NCI-H2107 treated with DMSO at 0.1 percent for 48 hours (cell line): ENCODE data around the gene KTI12.
"Not testable (repeated sequence)": the region's sequence is repeated elsewhere in the genome, so short reads cannot be mapped to it uniquely, and the experiment has no call there.

Experiments used
- DNase-seq: peaks from one replicate; lab custom pipeline; 2025; ENCODE audit not compliant: unreplicated experiment; lab: John Stamatoyannopoulos, UW

KTI12 gene

DNA sequence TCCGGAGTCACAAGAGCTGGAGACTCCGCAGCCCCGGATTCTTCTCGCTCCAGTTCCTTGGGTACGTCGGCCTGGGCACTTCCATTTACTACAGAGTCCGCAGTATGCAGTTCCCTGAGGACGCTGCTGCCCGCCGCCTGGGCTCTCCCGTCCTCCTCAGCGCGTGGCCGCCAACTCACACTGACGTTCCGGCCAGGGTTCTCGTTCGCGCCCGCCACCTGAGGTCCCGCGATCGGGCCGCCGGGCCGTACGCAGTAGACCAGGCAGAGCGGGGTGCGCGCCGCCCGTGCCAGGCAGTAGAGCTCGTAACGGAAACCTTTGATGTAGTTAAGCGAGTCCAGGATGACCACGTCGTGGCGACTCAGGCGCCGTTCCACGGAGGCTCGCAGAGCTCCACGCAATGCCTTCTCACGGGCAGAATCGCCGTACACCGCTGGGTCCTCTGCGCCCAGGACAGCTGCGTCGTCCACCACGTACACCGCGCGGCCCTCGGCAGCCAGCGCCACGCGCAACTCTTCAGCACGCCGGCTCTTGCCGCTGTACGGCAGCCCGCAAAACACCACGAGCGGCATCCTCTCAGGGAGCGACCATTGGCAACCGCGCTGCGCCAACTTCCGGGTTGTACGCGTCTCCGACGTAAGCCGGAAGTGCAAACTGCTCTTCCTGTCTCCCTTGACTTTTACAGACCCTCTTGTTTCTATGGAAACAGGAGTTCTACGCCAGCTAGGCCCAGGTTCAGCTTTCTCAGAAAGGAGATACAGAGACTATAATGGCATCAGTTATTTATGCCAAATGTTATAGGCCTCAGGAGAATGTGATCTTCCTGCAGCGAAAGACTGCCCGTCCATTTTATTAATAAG is at the start of gene KTI12:
TSS of gene KTI12 (minus strand) at position 621 of the 860 bp plus-strand sequence. CDS start at position 572, 49 bp downstream.
- DNase-seq, result peak; percentile 79

GRCh38 chr1:52080014-52080415 is 46.4 kb upstream of the KTI12 start:
- DNase-seq, result no peak

DNA sequence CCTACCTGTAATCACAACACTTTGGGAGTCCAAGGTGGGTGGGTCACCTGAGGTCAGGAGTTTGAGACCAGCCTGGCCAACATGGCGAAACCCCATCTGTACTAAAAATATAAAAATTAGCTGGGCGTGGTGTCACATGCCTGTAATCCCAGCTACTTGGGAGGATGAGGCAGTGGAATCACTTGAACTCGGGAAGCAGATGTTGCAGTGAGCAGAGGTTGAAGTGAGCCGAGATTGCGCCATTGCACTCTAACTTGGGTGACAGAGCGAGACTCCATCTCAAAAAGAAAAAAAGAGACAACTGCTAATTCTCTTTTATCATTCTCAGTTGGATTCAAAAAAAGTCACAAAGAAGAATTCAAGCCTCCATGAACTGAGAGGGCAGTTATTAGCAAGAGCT is 43.7 kb upstream of the KTI12 start:
- not testable (repeated sequence) for DNase-seq

- no peak for DNase-seq
Measured at GRCh38 chr1:52072291-52072690, 38.7 kb upstream of the KTI12 start.

DNA sequence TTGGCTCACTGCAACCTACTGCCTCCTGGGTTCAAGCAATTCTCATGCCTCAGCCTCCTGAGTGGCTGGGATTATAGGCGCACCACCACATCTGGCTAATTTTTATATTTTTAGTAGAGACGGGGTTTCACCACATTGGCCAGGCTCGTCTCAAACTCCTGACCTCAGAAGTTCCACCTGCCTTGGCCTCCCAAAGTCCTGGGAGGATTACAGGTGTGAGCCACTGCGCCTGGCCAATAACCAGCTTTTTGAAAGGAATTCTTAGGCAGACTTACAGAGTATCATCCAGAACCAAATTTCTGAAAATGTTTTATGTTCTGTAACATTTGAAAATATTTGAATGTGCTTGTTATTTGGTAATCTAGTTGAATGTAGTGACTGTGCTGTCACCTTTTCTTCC is 37.1 kb upstream of the KTI12 start:
- no peak for DNase-seq

DNA sequence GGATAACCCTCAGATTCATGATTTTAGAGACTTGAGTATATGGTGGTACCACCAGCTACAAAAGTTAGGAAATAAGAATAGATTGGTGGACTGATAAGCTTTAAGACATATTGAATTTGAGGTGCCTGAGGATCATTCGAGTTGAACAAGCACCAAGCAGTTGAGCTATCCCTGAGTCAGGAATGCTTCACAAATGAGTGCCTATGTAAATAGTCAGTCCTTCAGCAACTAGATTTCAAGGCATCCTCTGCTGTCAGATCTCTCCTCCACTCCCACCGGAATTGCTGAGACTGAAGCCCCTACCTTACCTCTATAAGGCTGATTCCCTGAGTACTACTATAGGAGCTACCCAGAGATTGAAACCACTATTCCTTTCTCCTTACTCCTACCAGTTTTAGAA is 29.6 kb upstream of the KTI12 start:
- DNase-seq, result no peak

DNA sequence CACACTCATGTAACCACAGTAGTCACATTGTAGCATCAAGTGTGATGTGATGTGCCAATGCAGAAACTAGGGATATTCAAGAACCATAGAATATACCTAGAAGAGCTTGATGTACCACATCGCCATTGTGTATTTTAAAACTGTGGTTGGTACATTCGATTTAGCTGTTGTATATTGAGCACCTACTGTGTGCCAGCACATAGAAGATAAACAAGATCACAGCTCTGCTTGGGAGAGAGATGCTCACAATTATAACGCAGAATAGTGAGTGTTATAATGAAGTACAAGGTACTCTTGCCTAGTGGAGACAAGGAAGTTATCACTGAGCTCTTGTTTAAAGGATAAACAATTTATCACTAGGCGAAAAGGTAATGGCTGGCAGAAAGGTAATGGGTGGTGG is 27.2 kb upstream of the KTI12 start:
- DNase-seq, result no peak

- no peak for DNase-seq
Measured at GRCh38 chr1:52059888-52060287, 26.3 kb upstream of the KTI12 start.

- DNase-seq, result no peak
Measured at GRCh38 chr1:52059321-52059720, 25.7 kb upstream of the KTI12 start.

DNA sequence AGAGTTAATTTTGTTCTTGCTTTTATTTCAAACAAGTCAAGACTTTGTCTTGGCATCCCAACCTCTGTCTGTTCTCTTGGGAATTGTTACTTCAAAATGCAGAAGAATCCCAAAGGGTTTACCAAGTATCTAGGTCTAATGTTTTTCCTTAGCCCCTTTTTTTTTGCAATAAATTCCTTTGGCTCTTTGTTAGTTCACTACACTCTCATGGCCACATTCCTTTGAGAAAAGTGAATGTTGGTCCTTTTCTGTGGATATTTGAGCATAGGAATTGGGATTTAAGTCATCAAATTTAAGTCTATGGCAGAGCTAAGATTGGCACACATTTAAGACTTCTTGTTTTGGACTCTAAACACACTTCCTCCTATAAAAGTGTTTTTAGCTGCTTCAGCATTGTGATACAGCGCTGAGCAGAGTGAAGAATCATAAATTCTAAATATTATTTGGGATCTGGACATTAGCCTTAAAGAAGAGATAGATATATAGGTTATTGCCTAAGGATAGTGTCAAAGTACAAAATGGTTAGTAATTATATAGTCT is 24.3 kb upstream of the KTI12 start:
- DNase-seq, result no peak

DNA sequence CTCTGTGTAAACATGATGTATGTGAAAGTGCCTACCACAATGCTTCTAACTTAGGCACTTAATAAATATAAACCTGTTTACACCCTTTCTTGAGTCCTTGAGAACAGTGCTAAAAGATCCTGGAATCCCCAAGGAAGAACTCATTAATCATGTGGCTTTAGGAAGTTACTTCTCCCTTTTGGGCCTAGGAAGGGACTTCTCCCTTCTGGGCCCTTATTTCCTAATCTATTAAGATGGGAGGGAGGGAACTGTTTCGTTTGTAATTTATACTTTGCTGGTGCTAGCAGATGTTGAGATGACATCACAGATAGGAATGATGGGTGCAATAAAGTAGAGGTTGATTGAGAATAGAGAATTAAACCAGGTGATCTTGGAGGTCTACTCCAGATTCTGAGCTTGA is 23.6 kb upstream of the KTI12 start:
- DNase-seq, result no peak

DNA sequence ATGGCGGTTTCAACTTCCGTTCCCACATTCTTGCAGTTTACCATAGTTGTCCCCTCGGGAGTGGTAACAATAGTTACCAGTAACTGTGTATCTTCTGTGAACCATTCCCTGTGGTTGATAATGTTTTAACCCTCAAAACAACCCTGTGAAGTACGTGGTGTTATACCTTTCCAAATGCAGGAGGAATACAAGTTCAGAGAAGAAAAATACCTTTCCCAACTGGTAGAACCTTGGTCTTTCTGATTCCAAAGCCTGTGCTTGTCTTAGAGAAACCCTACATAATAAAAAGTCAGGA is 23.3 kb upstream of the KTI12 start:
- peak; percentile 35 for DNase-seq

DNA sequence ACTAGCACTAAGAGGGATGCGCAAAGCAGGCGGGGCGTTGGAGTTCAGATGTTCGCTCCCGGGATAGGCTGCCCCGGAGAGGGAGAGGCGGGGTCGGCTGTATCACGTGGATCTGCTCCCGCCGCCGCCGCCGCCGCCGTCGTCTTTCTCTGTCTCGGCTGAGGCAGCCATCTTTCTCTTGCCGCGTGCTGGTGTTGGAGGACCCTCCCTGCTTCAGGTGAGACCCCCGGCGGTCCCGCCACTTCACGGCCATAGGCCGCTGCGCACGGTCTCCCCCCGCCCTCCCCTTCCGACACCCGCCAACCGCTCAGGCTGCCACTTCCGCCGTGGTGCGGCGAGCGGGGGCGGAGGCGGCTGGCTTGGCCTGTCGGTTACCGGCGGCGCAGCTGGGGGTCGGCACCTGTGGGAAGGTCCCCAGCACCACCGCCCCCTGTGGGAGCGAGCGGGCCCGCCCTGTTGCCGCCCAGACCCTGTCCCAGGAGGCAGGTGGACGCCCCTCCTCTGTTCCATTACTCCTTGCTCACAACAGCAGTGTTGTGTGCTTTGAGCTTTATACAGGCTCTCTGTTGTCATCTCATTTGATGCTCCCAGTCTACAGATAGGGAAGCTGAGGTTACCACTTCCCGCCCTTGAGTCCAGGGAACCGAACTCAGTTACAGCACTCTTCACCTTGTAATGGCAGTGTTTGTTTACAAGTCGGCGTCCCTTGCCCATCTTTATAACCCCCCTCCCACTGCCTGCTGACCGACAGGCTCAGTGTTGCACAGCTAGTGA is 22.7 kb upstream of the KTI12 start, which contains the start of gene BTF3L4:
TSS of gene BTF3L4 (plus strand) at position 133 of the 774 bp plus-strand sequence. CDS start 3,553 bp downstream, outside the sequence.
- peak; percentile 99 for DNase-seq

DNA sequence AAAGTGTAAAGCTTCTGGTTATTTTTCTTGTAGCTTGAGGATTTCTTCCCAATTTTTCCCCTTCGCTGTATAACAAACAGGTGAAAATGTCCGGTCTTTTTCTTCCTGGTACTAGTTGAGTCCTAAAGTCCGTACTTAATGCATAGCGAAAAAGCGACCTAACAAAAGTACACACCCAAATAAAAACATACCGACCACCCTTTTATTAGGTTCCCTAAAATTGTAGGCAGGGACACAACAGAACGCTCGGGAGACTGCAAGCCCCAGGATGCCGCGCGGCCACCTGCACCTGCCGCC is 22.2 kb upstream of the KTI12 start:
- DNase-seq, result no peak

DNA sequence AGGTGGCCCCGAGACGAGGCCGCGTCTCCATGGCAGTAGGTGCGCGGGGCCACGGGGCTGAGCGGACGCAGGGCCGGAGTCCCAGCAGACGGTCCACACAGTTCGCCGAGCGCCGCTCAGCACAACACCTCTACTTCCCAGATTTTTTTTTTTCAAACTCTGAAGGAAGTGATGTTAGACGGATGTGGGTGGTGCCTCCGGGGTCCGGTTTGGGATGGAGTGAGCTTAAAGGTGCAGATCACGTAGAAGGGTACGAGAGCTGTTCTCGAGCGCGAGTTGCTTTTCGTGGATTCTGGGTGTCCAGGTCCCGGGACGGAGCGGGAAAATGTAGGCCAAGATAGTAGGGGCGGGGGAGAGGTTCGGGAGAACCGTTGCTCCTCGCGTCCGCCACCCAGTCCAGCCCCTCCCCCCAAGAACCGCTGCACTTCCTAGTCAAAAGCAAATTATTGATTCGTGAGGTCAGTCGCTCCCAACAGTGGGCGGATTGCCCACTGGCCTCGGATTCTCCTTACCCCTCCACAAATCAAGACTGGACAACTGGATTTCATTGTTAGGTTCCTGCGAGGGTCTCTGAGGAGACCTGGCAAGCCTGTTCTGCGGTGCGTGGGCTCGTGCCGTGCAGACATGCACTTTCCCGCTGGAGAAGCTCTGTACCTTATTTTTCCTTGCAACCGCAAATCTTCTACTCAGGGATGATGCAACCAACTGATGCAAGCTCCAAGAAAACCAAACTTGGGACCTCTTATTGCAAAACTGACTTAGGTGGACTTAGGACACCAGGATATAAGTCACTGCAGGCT is 21.7 kb upstream of the KTI12 start, which contains the start of gene TXNDC12:
TSS of gene TXNDC12 (minus strand) at position 126 of the 800 bp plus-strand sequence. CDS start at position 31, 95 bp downstream.
- DNase-seq, result peak; percentile 91

- DNase-seq, result no peak
Measured at GRCh38 chr1:52054496-52055065, 21.0 kb upstream of the KTI12 start.

DNA sequence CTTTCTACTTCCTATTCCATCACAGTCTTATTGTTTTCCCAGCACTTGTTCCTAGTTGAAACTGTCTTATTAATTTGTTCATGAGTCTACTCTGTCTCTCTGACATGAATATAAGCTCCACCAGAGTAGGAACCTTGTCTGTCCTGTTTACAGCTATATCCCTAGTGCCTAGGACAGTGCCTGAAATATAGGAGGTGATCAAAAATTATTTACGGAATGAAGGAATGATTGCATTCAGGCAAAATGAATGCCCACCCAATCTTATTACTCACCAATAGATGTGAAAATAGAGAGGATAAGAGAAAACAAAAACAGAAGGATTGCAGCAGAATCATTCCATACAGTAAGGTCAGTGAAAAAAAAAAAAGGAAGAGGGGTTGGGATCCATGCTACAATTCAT is 20.3 kb upstream of the KTI12 start:
- DNase-seq, result no peak

DNA sequence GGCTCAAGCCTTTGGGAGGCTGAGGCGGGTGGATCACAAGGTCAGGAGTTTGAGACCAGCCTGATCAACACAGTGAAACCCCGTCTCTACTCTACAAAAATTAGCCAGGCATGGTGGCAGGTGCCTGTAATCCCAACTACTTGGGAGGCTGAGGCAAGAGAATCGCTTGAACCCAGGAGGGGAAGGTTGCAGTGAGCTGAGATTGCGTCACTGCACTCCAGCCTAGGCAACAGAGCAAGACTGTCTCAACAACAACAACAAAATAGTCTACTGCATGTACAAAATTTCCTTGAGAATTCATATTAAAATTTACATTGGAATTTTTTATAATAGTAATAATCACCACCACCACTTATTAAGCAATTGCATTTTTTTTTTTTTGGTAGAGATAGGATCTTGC is 15.7 kb upstream of the KTI12 start:
- not testable (repeated sequence) for DNase-seq

DNA sequence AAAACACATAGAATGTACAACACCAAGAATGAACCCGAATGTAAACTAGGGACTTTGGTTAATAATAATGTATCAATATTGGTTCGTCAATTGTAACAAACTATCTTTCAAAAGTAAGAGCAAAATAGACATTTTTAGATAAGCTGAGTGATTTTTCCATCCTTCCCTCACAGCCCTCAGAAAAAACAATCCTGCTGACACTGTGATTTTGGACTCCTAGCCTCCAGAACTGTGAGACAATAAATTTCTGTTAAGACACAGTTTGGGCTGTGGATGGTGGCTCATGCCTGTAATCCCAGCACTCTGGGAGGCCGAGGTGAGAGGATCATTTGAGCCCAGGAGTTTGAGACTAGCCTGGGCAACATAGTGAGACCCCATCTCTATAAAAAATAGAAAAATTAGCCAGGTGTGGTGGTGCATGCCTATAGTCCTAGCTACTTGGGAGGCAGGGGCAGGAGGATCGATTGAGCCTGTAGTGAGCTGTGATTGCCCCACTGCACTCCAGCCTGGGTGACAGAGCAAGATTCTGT is 12.1 kb upstream of the KTI12 start:
- DNase-seq, result not testable (repeated sequence)

GRCh38 chr1:52045236-52045635 is 11.6 kb upstream of the KTI12 start:
- DNase-seq, result no peak
